ENCODE data around the gene PRMT7.

- TF ChIP-seq CTCF (conservative IDR thresholded peaks at IDR 0.05) = no peak; the same call in 1 of the 2 replicates
- no peak for TF ChIP-seq ZFX (IDR thresholded peaks at IDR 0.05)
Observed at GRCh38 chr16:68364561-68364998, 53.8 kb downstream of the PRMT7 start.
